ENCODE data around the gene HIPK2.
A peak's percentile ranks its signal among the peaks of the same experiment; 100 is the strongest.

HIPK2 gene

DNA sequence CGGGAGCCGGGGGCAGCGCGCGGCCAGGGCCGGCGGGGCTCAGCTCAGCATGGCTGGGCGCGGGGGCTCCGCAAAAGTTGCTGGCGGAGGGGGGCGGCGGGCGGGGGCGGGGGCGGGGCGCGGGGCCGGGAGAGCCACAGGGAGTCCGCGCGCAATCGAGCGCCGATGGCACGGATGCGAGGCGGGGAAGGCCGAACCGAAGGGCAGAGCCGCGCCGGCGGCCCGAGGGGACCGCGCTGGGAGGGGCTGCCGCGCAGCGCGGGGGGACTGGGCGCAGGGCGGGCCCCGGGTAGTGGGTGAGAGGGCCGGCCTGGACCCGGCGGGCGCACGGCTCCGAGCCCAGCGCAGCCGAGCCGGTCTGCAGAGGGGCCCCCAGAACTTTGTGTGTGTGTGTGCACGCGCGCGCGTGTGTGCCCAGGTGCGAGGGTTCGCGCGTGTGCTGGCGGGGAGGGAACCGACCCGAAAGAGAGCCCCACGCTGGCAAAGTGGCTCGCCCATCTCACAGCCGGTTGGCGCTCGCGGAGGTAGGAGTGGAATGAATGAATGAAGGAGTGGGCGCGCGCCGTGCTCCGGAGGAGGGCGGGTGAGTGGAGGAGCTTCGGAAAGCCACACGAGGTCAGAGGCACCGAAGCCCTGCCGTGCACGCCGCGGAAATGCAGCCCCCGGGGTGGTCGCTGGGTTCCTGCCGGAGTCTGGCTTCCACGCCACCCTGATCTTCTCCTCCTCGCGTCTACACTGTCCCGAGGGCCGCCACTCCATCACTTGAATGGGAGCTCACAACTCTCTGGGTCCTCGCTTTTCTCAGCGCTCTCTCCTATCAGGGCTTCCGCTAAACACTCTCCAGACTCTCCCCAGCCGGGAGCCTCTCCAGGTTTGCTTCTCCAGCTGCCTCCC, at the start of gene HIPK2:
Gene HIPK2 (minus strand): TSS at position 51 of the 894 bp plus-strand sequence. CDS start 375 bp downstream, outside the sequence.
- peak in 1 of 3 donors; percentile 54 for DNase-seq (ENCODE audit: low read depth in 3 of 3, low spot score in 1 of 3)

DNA sequence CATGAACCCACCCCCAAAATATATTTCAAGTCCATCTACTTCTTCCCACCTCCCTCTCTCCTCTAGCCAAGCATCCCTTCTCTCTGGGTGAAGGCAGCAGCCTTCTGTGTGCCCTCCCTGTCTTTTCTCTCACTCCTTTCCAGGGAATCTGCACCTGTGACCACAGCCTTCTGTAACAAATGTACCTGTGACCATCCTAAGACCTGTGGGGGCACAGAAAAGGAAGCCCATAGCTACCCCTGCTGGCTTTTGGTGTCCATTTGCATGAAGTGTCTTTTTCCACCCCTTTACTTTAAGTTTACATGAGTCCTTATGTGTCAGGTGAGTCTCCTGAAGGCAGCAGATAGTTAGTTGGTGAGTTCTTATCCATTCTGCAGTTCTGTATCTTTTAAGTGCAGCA, 49.2 kb upstream of the HIPK2 start:
- no peak for DNase-seq (ENCODE audit: low read depth in 3 of 3, low spot score in 1 of 3)

DNA sequence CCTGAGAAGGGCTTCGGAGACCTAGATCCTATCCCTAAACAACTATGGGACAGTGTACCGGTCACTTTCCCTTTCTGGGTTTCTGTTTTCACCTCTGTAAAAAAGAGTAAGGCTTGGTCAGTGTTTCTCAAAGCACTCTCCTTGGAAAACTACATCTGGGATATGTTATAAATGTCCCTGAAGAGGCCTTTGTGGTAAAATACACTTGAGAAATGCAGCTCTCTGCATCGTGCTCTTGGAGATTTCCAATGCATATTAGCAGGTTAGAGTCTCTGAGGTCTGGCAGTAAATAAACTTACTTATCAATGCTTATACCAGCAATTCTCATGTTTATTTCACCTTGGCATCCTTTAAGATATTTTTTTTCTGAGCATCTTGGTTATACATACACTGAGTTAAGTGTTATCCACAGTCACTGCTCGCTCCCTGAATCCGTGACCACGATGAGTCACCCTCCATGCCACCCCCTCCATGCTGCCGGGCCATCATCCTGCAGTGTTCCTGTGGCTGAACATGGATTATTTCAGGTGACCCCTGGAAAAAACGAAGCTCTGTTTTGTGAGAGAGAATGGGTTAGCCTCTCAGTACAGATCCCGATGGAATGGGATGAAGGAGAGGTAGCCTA, 48.0 kb upstream of the HIPK2 start:
- no peak for DNase-seq (ENCODE audit: low read depth in 3 of 3, low spot score in 1 of 3)

DNA sequence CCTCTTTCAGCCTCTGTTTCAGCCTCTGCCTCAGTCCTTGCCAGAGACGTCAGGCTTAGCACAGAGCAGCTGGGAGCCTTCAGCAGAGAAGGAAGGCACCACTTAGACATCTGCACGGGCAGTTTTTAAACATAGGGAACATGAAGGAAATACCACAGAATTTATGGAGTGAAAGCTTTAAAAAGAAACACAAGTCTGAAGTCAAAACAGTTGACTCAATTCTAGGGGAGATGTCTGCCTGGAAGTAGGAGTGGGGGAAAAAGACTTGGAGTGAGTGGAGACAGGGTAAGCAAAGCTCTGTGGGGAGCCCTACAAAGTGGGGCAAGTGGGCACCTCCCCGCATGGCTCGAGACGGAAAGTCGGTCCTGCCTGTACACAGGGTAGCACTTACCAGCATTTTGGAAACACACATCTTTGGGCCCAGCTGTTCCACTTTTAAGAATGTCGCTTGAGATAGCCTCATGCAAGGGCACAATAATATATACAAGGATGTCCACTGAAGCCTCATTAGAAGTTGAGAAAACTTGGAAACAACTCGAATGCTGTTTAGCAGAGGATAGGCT, 46.2 kb upstream of the HIPK2 start:
- no peak for DNase-seq (ENCODE audit: low read depth in 3 of 3, low spot score in 1 of 3)

DNA sequence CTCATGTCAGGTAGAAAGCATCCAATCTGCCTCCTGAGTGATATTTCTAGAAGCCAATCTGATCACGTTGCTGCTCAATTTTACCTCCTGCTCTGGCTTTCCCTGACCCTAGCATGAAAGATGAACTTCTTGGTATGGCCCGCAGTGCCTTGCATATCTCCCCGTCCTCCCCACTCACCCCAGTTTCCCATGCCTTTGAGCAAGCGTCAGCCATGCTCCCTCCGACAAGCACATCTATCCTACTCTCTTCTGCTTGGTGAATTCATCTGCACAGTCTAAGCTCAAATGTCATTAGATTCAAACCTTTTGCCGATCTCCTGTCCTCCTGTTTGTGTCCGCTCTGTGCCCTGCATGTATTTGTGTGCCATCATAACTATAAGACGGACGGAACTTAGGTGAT, 45.1 kb upstream of the HIPK2 start:
- no peak for DNase-seq (ENCODE audit: low read depth in 3 of 3, low spot score in 1 of 3)

DNA sequence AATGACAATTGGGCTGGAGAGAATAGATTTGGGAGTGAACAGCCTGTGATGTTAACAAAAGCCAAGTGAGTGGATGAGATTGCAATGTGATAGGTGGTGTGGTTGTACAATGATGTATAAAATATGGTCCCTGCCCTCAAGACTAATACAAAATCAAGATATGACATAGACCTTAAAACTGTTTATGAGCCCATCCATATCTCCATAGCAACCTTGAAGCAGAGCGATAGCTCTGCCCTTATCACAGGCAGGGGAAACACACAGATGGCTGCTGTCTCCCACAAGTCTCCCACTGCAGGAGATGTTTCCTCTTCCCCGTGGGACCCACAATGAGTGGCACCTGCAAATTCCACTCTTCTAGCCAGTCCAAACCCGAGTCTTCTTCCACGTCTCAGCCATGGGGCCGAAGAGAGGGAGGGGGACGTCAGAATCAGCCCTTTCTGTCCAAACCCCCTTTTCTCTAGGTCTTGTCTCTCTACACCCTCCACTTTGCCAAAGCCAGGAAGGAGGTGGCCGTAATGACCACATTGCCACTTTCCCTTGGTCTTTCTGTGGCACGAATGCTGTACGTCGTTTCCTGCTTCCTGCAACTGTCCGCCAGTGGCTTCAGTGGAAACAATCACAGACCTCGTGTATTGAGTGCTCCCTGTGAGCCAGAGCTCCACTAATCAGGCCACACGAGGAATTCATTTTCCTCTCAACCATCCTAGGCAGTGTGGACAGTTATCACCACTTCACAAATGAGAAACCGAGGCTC, 43.7 kb upstream of the HIPK2 start:
- DNase-seq (ENCODE audit: low read depth in 3 of 3, low spot score in 1 of 3) = no peak

DNA sequence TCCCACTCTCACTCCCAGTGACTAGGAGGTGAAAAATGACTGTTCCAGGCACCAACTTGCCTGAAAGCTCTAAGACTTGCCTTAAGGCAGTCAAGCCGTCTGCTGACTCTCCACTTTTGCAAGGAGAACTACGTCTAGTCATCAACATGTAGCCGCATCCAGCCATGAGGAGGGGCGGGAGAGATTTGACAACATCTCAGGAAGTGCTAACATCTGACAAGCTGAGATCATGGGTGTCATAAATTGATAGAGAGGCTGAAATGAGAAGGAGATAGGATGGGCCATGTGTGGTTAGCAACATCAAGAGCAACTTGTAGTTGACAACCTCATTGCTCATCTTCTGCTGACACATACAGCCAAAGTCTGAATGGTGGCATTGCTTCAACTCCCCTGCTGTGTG, 42.3 kb upstream of the HIPK2 start:
- DNase-seq (ENCODE audit: low read depth in 3 of 3, low spot score in 1 of 3) = no peak

DNA sequence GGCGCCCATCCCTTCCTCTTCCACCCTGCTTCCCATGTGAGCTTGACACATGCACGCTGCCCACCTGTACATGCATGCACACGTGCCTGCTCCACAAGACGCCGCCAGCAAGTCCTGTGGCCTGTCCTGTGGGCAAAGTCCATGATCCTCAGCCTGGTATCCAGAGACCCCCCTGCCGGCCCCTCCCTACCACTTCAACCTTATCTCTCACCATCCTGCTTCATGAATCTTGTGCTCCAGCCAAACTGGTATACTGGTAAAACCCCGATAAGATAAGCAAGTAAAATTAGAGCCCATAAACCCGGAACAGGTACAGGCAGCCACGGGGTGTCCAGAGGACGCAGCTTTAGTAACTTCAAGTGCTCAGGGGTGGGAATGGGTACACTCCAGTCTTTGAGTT, 39.5 kb upstream of the HIPK2 start:
- DNase-seq (ENCODE audit: low read depth in 3 of 3, low spot score in 1 of 3) = no peak

DNA sequence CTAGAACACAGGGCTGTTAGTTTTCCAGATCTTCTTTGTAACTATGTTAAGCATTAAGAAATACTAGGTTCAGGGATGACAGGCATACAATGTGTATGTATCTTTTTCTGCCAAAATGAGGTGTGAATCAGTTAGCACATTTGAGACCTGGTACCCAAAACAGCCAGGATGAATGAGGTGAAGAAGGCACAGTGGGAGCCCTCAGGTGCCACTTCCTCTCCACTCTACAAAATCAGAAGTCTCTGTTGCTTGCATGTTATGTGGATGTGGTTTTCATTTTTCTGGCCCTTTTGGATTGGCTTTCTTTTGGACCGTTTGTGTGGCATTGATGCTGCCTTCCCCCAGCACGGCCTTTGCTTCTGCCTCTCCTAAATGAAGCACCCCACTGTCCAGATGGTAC, 35.9 kb upstream of the HIPK2 start:
- no peak for DNase-seq (ENCODE audit: low read depth in 3 of 3, low spot score in 1 of 3)

DNA sequence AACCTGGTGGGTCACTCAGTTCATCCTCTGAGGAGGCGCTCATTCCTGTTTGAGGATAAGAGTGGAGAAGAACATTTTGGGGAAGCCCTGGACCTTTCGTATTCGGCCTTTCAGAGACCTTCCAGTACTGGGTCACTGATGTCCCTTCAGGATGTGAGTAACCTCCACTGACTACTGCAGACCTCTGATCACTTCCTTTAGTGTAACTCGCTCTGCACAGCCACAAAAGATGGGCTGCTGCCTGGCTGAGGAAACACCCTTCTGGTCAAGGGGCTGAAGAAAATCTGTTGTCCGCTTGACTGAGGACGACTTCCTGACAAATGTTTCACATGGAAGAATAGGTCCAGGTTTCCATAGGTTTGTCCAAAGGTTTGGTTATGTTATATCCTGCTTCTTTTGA, 35.4 kb upstream of the HIPK2 start:
- no peak for DNase-seq (ENCODE audit: low read depth in 3 of 3, low spot score in 1 of 3)

DNA sequence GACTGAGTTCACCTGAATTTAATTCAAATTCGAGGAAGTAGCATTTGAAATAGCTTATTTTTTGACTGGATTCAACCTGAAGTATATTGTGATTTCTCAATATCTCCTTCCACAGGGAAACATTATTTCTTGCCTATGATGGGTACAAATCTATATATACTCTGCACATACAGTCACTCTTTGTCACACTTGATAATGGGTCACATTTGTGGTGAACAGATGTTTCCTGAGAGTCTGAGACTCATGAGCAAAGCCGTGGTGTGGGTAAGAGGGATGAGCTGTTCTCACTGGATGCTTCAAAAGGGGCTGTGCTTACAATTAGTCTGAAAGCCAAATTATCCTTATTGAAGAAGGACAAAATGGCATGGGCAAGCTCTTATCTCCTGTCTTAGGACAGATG, 33.3 kb upstream of the HIPK2 start:
- no peak for DNase-seq (ENCODE audit: low read depth in 3 of 3, low spot score in 1 of 3)

DNA sequence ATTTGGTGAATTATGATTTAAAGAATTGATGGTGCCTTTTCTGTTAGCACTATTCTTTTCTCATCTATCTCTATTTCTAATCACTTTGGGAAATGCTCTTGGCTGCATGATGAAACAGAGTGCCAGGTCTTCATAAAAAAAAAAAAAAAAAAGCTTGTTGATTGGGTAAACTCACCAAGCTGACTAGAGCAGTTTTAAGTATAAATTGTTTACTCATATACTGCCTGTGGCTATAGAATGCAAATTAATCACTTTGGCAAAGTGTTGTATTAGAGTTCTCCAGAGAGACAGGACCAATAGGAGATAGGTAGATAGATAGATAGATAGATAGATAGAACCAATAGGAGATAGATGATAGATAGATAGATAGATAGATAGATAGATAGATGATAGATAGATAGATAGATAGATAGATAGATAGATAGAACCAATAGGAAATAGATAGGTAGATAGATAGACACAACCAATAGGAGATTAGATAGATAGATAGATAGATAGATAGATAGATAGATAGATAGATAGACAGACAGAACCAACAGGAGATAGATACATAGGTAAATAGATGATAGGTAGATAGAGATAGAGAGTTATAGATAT, 31.1 kb upstream of the HIPK2 start:
- no peak for DNase-seq (ENCODE audit: low read depth in 3 of 3, low spot score in 1 of 3)

DNA sequence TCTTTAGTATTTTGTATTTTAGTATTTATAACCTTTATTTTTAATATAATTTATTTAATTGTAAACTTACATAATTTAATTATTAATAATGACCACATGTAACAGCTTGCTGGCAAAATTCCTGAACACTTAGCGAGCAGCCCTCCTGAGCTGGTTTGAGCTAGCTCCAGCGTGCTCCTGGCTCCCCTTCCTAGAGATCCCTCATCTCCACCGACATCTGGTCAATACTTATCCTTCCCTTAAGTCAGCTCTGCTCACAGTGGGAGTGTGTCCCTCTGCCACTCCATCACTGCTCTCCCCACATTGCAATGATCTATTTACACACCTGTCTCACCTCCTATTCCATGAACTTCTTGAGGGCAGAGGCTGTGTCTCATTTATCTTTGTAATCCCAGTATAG, 30.6 kb upstream of the HIPK2 start:
- no peak for DNase-seq (ENCODE audit: low read depth in 3 of 3, low spot score in 1 of 3)

DNA sequence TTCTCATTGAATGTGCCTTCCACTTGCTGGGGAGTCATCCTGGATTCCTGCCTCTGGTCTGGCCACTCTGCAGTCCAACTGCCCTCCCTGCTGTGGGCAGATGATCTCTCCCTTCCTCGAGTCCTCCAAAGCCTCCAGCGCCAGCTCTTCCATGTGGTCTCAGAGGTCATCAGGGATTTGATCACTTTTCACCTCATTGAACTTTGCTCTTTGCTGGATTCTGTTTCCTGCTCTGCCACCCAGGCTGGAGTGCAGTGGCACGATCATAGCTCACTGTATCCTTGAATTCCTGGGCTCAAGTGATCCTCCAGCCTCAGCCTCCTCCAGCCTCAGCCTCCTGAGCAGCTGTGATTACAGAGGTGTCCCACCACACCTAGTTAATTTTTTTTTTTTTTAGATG, 29.2 kb upstream of the HIPK2 start:
- no peak for DNase-seq (ENCODE audit: low read depth in 3 of 3, low spot score in 1 of 3)

DNA sequence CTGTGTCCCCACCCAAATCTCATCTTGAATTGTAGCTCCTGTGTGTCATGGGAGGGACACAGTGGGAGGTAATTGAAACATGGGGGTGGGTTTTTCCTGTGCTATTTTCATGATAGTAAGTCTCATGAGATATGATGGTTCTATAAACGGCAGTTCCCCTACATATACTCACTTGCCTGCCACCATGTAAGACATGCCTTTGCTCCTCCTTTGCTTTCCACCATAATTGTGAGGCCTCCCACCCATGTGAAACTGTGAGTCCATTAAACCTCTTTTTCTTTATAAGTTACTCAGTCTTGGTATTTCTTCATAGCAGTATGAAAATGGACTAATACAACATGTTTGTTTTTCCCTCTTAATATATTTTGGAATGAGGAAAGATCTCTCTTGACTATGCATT, 26.8 kb upstream of the HIPK2 start:
- DNase-seq (ENCODE audit: low read depth in 3 of 3, low spot score in 1 of 3) = no peak

DNA sequence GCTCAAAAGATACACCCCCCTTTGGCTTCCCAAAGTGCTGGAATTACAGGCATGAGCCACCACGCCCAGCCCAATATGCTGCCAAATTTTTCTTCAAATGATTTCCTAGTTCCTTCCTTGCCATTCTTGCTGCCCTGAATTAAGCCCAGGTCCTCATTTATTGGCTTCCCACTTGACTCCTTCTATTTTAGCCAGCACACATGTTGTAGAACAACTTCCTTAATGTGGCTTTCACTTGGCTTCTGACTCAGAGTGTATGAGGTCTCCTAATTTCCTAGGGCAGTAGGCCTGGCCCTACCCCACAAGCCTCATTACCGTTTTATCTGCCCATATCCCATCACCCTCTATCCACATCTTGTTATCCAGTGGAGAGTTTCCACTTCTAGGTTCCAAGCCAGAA, 21.8 kb upstream of the HIPK2 start:
- no peak for DNase-seq (ENCODE audit: low read depth in 3 of 3, low spot score in 1 of 3)

DNA sequence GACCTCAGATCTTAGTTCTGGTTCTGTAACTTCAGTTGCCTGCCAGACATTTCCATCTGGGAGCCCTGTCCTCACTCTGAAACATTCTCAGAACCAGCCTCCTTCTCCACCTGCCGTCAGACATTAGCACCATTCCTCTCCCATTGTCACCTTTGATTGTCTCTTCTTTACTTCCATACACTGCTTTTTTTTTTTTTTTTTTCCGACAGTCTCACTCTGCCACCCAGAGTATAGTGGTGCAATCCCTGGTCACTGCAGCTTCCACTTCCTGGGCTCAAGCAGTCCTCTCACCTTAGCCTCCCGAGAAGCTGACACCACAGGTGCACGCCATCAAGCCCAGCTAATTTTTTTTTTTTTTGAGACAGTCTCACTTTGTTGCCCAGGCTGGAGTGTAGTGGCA, 21.1 kb upstream of the HIPK2 start:
- no peak for DNase-seq (ENCODE audit: low read depth in 3 of 3, low spot score in 1 of 3)

DNA sequence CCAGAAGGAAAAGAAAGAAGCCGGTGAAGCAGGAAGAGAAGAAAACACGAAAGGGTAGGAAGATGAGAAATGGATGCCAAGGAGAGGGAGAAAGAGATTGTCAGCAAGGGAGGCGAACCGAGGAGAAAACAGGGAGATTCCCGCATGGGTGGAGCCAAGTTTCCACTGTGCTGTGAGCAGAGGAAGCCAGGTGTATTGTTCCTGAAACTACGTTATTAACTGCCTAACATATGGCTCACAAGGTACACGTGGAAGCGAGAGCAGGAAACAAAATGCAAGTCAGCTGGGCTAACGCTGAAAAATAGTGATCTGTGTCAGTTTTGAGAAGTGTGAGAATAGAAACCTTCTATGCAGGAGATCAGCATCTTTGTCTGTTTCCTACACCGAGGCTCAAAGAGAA, 20.4 kb upstream of the HIPK2 start:
- no peak for DNase-seq (ENCODE audit: low read depth in 3 of 3, low spot score in 1 of 3)

DNA sequence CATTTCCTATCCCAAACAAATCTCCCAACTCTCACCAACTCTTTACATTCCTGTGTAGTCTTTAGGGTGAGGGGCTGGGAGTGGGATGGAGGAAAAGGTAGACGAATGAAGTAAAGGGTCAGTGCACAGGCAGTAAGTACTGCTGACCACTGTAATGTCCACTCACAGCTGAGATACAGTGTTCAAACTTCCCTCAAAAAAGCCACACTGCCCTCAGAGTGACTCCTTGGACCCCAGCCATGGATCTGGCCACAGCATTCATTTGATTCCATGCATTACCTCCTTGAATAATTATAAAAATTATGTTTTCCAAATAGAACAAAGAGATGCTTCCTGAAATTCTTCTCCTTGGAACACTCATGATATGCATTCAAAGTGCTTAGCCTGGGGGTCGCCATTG, 19.8 kb upstream of the HIPK2 start:
- no peak for DNase-seq (ENCODE audit: low read depth in 3 of 3, low spot score in 1 of 3)

DNA sequence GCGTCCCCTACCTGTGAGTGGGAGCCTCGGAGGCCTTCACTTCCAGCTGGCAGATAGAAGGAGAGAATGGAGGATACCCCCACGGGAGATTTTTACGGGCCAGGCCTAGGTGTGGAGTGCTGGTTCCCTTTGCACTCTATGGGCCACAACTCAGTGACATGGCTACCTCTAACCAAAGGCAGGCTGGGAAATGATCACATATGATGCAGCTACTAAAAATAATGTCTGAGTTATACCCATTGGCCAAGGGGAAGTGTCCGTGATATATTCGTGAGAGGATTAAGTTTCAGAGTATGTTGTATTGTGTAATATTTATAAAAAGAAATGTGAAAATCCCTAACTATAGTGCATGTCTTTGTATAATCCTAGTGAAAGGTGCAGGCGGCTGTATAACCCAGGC, 13.5 kb upstream of the HIPK2 start:
- DNase-seq (ENCODE audit: low read depth in 3 of 3, low spot score in 1 of 3) = no peak

DNA sequence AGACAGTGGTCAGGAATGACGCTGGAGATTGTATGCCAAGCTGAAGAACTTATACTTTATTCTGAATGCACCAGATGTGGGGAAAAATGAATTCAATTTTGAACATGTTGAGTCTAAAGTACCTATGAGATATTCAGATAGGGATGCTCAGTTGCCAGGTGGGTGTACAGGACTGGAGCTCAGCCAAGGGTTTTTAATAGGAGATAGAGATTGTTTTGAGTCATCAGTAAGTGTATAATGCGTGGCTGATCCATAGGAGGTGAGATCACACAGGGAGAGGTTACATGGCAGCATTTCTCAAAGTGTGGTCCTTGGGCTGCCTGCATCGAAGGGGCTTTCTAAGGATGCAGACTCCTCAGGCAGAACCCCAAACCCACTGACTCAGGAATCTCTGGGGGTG, 6.8 kb upstream of the HIPK2 start:
- DNase-seq (ENCODE audit: low read depth in 3 of 3, low spot score in 1 of 3) = no peak
